Kidney (tissue), 14 donors: ENCODE measurements around the gene SLC7A4. TPM values are rescaled to one million over a fixed set of nuclear protein-coding genes. Genes with fewer than 3 reads are reported as not detected.

Experiments
- DNase-seq, 5 donors: peaks; one replicate each; pipeline ENCODE4 v3.0.0-alpha.2; 2013 to 2020
- FAIRE-seq: peaks from 2 replicates; lab custom pipeline; 2012; peaks lifted over from hg19 to GRCh38; lab: Jason Lieb, UNC
- H3K27ac ChIP-seq, 2 donors: one replicate each; pipeline ENCODE4 v1.7.0; 2013; ENCODE audit warnings: low read depth in 2 of 2, low read length in 2 of 2, inconsistent platforms in 1 of 2
- H3K27me3 ChIP-seq: one replicate; pipeline ENCODE4 v1.7.1; 2013; ENCODE audit warnings: low read length, inconsistent platforms; ENCODE audit not compliant: control insufficient read depth, insufficient read depth
- H3K36me3 ChIP-seq, 3 donors: one replicate each; pipeline versions ENCODE4 v1.7.0 to v1.7.1; 2013; ENCODE audit warnings: low read length in 3 of 3, control low read depth in 1 of 3, inconsistent platforms in 1 of 3; ENCODE audit not compliant: insufficient read depth in 3 of 3, control insufficient read depth in 2 of 3
- H3K4me1 ChIP-seq, 3 donors: one replicate each; pipeline versions ENCODE4 v1.7.0 to v1.7.1; 2013; ENCODE audit warnings: low read length in 3 of 3, inconsistent platforms in 1 of 3, low read depth in 1 of 3; ENCODE audit not compliant: control insufficient read depth in 2 of 3, insufficient read depth in 2 of 3
- H3K4me3 ChIP-seq, 3 donors: one replicate each; pipeline versions ENCODE4 v1.7.0 to v1.8.1; 2013; ENCODE audit warnings: low read length in 3 of 3, control low read depth in 1 of 3, inconsistent platforms in 1 of 3
- H3K9ac ChIP-seq, 3 donors: one replicate each; pipeline versions ENCODE4 v1.7.0 to v1.7.1; 2013; ENCODE audit warnings: low read length in 3 of 3, control low read depth in 1 of 3, inconsistent platforms in 1 of 3
- H3K9me3 ChIP-seq, 3 donors: one replicate each; pipeline versions ENCODE4 v1.7.0 to v1.7.1; 2013; ENCODE audit warnings: low read length in 3 of 3, control low read depth in 1 of 3, inconsistent platforms in 1 of 3; ENCODE audit not compliant: control insufficient read depth in 2 of 3, insufficient read depth in 1 of 3
- CTCF ChIP-seq: IDR thresholded peaks from 3 replicates; pipeline ENCODE4 v1.5.1; 2012; ENCODE audit warnings: mild to moderate bottlenecking, moderate library complexity, borderline replicate concordance; ENCODE audit not compliant: insufficient read depth; ENCODE audit errors: extremely low read depth
- intact Hi-C: fragments of 100-400 bp; cut with DNase I; formaldehyde crosslinking; loops from one replicate; pipeline ENCODE4 v1.11.1; 2022
- polyA plus RNA-seq: library from polyadenylated mRNA; stranded (reverse); fragments of 350-450 nt; fragmentation: Illumina TruSeq; extraction: RNeasy Lipid Tissue Mini Kit (QIAGEN cat#74804); gene quantifications from one replicate; pipeline ENCODE4 v1.2.3, GENCODE V29; 2014; ENCODE audit warnings: low read depth, low replicate concordance; ENCODE audit not compliant: insufficient read depth
- total RNA-seq: library from RNA; stranded (reverse); fragmentation: NEBNext Ultra II Directional; extraction: Animal tissue kit (Norgen Biotek cat#: 25700); gene quantifications from one replicate; pipeline ENCODE4 v1.2.1, GENCODE V29; 2021
- donor health status: control.
- donor health status: control.
- donor health status: control.
- donor health status: control.
- donor health status: control.
- donor health status: DM: yes; HTN: yes; CAD: no.
- donor health status: Normal renal cell carcinoma (clear cell type).

The SLC7A4 gene
- total and polyA plus RNA-seq, 2 donors from 2014 or later, result 0.57 to 1.2 TPM

DNA sequence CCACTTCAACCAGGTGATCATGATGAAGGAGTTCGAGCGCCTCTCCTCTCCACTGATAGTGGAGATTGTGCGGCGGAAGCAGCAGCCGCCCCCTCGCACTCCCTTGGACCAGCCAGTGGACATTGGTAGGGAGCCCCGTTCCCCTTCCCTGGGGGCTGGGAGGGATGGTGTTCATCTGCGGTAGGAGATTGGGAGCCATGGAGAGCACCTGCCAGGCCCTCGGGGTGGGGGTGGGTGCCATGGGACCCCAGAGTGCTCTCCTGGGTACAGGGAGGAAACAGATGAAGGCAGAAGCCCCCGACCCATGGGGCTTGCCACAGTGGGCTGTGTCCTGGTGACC, 37.5 kb downstream of the SLC7A4 start:
- DNase-seq (peak in 1 of 5 donors; percentile 45), FAIRE-seq (no peak)
- no peak overlapping the region for H3K27ac ChIP-seq
- no peaks in the 10 kb centered on the region for H3K27me3 ChIP-seq
- H3K4me1 ChIP-seq, result peaks cover 0 to 3% (median 0%) of the 10 kb centered on the region in 3 donors
- no peak for TF ChIP-seq CTCF
- no peak overlapping the region for H3K4me3 ChIP-seq
- no peak overlapping the region for H3K9ac ChIP-seq
- no peaks in the 10 kb centered on the region for H3K9me3 ChIP-seq
- intact Hi-C loops, result no loop called here
- peaks cover 0 to 20% (median 8%) of the 10 kb centered on the region in 3 donors for H3K36me3 ChIP-seq

- H3K9me3 ChIP-seq, result no peaks in the 10 kb centered on the region
- DNase-seq, result peak in 1 of 5 donors; percentile 66
- peaks cover 0 to 16% (median 6%) of the 10 kb centered on the region in 3 donors for H3K36me3 ChIP-seq
Measured at GRCh38 chr22:20994128-20994901, 38.0 kb downstream of the SLC7A4 start.

DNA sequence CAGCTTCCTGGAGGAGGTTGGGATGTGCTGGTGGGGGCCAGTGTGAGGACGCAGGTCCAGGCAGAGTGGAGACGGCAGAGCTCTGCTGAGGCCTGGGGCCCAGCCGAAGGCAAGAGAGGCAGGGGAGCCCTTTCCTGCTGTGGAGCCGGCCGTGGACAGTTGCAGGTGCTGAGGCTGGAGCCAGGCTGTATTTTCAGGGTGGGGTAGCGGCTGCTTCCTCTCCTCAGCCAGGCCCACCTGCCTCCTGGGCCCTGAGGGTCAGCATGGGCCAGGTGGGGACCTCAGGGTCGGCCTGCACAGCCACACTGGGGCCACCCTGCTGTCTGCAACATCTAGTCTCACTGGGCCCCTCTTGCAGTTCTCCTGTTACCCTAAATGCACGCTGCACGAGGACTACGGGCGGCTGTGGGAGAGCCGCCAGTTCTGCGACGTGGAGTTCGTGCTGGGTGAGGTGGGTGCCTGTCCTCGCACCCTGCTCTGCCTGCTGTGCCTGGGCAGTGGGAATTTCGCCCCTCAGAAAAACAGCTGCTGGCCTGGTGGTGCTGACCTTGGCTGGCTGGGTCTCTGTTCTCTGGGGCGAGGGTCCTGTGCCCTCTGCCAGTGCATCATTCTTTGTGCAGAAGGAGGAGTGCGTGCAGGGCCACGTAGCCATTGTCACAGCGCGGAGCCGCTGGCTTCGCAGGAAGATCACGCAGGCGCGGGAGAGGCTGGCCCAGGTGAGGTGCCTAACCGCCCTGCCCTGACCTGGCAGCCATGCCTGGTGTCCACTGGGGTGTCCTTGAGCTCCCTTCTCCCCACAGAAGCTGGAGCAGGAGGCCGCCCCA, 38.8 kb downstream of the SLC7A4 start:
- H3K4me3 ChIP-seq, result no peak overlapping the region
- peaks cover 0 to 14% (median 5%) of the 10 kb centered on the region in 3 donors for H3K36me3 ChIP-seq
- H3K27ac ChIP-seq, result no peak overlapping the region
- no peak overlapping the region for H3K9ac ChIP-seq
- peak in 1 of 5 donors; percentile 71 for DNase-seq
- intact Hi-C loops, result no loop called here
- H3K9me3 ChIP-seq, result no peaks in the 10 kb centered on the region
- FAIRE-seq, result no peak
- no peak for TF ChIP-seq CTCF
- no peaks in the 10 kb centered on the region for H3K4me1 ChIP-seq
- H3K27me3 ChIP-seq, result no peaks in the 10 kb centered on the region

More at GRCh38 chr22:20994128-20994901, 38.0 kb downstream of the SLC7A4 start:
- no peak overlapping the region for H3K27ac ChIP-seq
- H3K27me3 ChIP-seq, result no peaks in the 10 kb centered on the region
- FAIRE-seq, result no peak
- TF ChIP-seq CTCF, result no peak
- H3K4me1 ChIP-seq, result no peaks in the 10 kb centered on the region
- no peak overlapping the region for H3K4me3 ChIP-seq
- intact Hi-C loops, result no loop called here
- no peak overlapping the region for H3K9ac ChIP-seq
